Measurements from ENCODE around the gene IGSF10. TPM values are rescaled to one million over a fixed set of nuclear protein-coding genes. Genes with fewer than 3 reads are reported as not detected.

Gene IGSF10
- total and polyA plus RNA-seq, 2 of the 8 experiments (the other 6 are each of a cell fraction or from before 2014, with no cell fraction given) = 0.59 to 0.95 TPM

GRCh38 chr3:151499168-151499567 lies 38.3 kb upstream of the IGSF10 start:
- no peak overlapping the region for H4K91ac ChIP-seq (replicated peaks; ENCODE audit: insufficient read length, low read length)
- no peak overlapping the region for H3K4me3 ChIP-seq (ENCODE audit: extremely low read depth in 1 of 4, insufficient read depth in 2 of 4, low read depth in 3 of 4, low read length in 4 of 4)
- no peaks in the 10 kb centered on the region for H3K23me2 ChIP-seq (ENCODE audit: low read depth, low read length)
- H3K23ac ChIP-seq (ENCODE audit: insufficient read length) = no peak overlapping the region
- H2BK20ac ChIP-seq (ENCODE audit: low read length) = no peak overlapping the region
- TF ChIP-seq SP4 (IDR thresholded peaks at IDR 0.05; ENCODE audit: low read length) = no peak
- no peak for TF ChIP-seq MAFK (IDR thresholded peaks at IDR 0.05; ENCODE audit: low read depth, low read length)
- TF ChIP-seq EP300 (IDR thresholded peaks at IDR 0.05; ENCODE audit: borderline replicate concordance in 1 of 2, low read depth in 2 of 2, low read length in 2 of 2) = no peak
- TF ChIP-seq RFX5 (IDR thresholded peaks at IDR 0.05; ENCODE audit: borderline replicate concordance, low read depth, low read length) = no peak
- H3K14ac ChIP-seq (ENCODE audit: insufficient read length) = no peak overlapping the region
- H2BK120ac ChIP-seq (replicated peaks; ENCODE audit: low read depth, low read length) = no peak overlapping the region
- H2BK5ac ChIP-seq (ENCODE audit: low read depth, low read length) = no peak overlapping the region
- 70% methylated on average over 3 of the region's 3 CpGs; no CpG with 5 or more reads in 1 of the 2 experiments for WGBS, 2 experiments (ENCODE audit: extremely low coverage in 1 of 2, insufficient coverage in 1 of 2, insufficient read length in 1 of 2, insufficient replicate concordance in 2 of 2, low coverage in 1 of 2, low lambda C conversion rate in 2 of 2, missing lambda C conversion rate in 1 of 2)
- no peaks in the 10 kb centered on the region; a peak in 1 of 7 replicates for H3K4me1 ChIP-seq (replicated peaks in 1 of 4; ENCODE audit: control insufficient read depth in 3 of 4, insufficient read depth in 4 of 4, low read length in 3 of 4)
- no peak for FAIRE-seq
- H3K4ac ChIP-seq (replicated peaks; ENCODE audit: insufficient read length, low read depth, low read length) = no peak overlapping the region
- no peak overlapping the region for H3K27ac ChIP-seq (ENCODE audit: low read depth, low read length)
- H2AK5ac ChIP-seq (ENCODE audit: low read depth, low read length) = no peak overlapping the region
- no peaks in the 10 kb centered on the region for H3K9me3 ChIP-seq (ENCODE audit: insufficient read depth in 2 of 2, low read depth in 1 of 2, low read length in 1 of 2)
- no peak overlapping the region for H3K56ac ChIP-seq (replicated peaks; ENCODE audit: insufficient read length, low read depth, low read length)
- DNase-seq (ENCODE audit: low read depth in 1 of 2, low spot score in 2 of 2) = no peak
- H2AFZ ChIP-seq (ENCODE audit: low read length) = no peak overlapping the region
- no peaks in the 10 kb centered on the region for H4K20me1 ChIP-seq (replicated peaks in 1 of 2; ENCODE audit: control insufficient read depth in 1 of 2, insufficient read depth in 2 of 2, low read length in 2 of 2)
- H3K4me2 ChIP-seq (ENCODE audit: insufficient read depth in 1 of 2, low read depth in 2 of 2, low read length in 2 of 2) = no peak overlapping the region
- H4K8ac ChIP-seq (ENCODE audit: extremely low read depth, insufficient read depth, low read length) = no peak overlapping the region
- no peaks in the 10 kb centered on the region for H3K27me3 ChIP-seq (replicated peaks in 1 of 4; ENCODE audit: control insufficient read depth in 3 of 4, extremely low read depth in 1 of 4, insufficient read depth in 3 of 4, low read length in 3 of 4)
- no peak overlapping the region for H2BK15ac ChIP-seq (ENCODE audit: low read length)
- no peak overlapping the region for H3K9ac ChIP-seq (replicated peaks in 1 of 4; ENCODE audit: extremely low read depth in 1 of 4, low read depth in 3 of 4, low read length in 3 of 4)
- H3K79me1 ChIP-seq (ENCODE audit: low read depth, low read length) = no peaks in the 10 kb centered on the region
- ChIA-PET CTCF (ENCODE audit: partially characterized antibody) (no interaction called here), POLR2A (ENCODE audit: partially characterized antibody) (no interaction called here)
- no peaks in the 10 kb centered on the region for H3K79me2 ChIP-seq (ENCODE audit: control insufficient read depth in 1 of 2, insufficient read depth in 2 of 2, low read length in 2 of 2)
- no peaks in the 10 kb centered on the region for H3K36me3 ChIP-seq (ENCODE audit: control insufficient read depth in 2 of 4, insufficient read depth in 4 of 4, low read length in 3 of 4)
- no peak overlapping the region for H3K18ac ChIP-seq (ENCODE audit: extremely low read depth, low read length)
- no peak overlapping the region for H2BK12ac ChIP-seq (ENCODE audit: low read depth, low read length)
- H4K5ac ChIP-seq (ENCODE audit: insufficient read length, low read depth, low read length) = no peak overlapping the region
